ENCODE measurements around the gene KBTBD4. TPM values are rescaled to one million over a fixed set of nuclear protein-coding genes. Genes with fewer than 3 reads are reported as not detected.

Gene KBTBD4
- polyA plus RNA-seq, 3 donors, result 2.8 to 16.9 (median 13.8) TPM

- Mint-ChIP-seq H3K4me3 (no peak overlapping the region), H3K36me3 (peaks cover 10 to 35% of the 10 kb centered on the region in 2 donors), H3K4me1 (peaks cover 15% of the 10 kb centered on the region), H3K27me3 (ENCODE audit: low read depth in 3 of 3) (peaks cover 0 to 4% (median 2%) of the 10 kb centered on the region in 3 donors), H3K9me3 (no peaks in the 10 kb centered on the region), H3K27ac (no peak overlapping the region)
- Histone ChIP-seq H3K4me3 (replicated peaks in 1 of 3; ENCODE audit: low read depth in 2 of 3, low read length in 3 of 3) (no peak overlapping the region), H3K79me2 (ENCODE audit: insufficient read depth, low read length) (no peaks in the 10 kb centered on the region), H3K27me3 (ENCODE audit: control insufficient read depth in 2 of 2, insufficient read depth in 2 of 2, low read length in 2 of 2) (no peaks in the 10 kb centered on the region), H3K4me2 (replicated peaks; ENCODE audit: extremely low read depth, low read length, poor library complexity, severe bottlenecking) (no peak overlapping the region), H3K27ac (ENCODE audit: low read depth in 1 of 2, low read length in 2 of 2) (no peak overlapping the region), H3K36me3 (replicated peaks in 1 of 2; ENCODE audit: control insufficient read depth in 1 of 2, insufficient read depth in 2 of 2, low read length in 2 of 2) (peaks cover 0 to 18% of the 10 kb centered on the region in 2 donors), H3K9ac (ENCODE audit: insufficient read depth, low read length, poor library complexity, severe bottlenecking) (no peak overlapping the region), H2AFZ (ENCODE audit: insufficient read depth, low read depth, low read length, poor library complexity, severe bottlenecking) (no peak overlapping the region), H3K4me1 (ENCODE audit: control insufficient read depth in 1 of 2, insufficient read depth in 2 of 2, low read length in 2 of 2) (peaks cover 12% of the 10 kb centered on the region in 2 donors), H3K9me3 (replicated peaks in 1 of 2; ENCODE audit: control insufficient read depth in 1 of 2, insufficient read depth in 1 of 2, low read length in 2 of 2) (no peaks in the 10 kb centered on the region), H4K20me1 (ENCODE audit: insufficient read depth, low read length) (no peaks in the 10 kb centered on the region)
- intact Hi-C loops (cut with micrococcal nuclease), result loop anchor here in 1 of 2 donors (10.0 kb wide), 1 partner anchor 305 kb away; no protein-coding TSS in a partner anchor
- DNase-seq, result no peak
- TF ChIP-seq, protein P1, sequence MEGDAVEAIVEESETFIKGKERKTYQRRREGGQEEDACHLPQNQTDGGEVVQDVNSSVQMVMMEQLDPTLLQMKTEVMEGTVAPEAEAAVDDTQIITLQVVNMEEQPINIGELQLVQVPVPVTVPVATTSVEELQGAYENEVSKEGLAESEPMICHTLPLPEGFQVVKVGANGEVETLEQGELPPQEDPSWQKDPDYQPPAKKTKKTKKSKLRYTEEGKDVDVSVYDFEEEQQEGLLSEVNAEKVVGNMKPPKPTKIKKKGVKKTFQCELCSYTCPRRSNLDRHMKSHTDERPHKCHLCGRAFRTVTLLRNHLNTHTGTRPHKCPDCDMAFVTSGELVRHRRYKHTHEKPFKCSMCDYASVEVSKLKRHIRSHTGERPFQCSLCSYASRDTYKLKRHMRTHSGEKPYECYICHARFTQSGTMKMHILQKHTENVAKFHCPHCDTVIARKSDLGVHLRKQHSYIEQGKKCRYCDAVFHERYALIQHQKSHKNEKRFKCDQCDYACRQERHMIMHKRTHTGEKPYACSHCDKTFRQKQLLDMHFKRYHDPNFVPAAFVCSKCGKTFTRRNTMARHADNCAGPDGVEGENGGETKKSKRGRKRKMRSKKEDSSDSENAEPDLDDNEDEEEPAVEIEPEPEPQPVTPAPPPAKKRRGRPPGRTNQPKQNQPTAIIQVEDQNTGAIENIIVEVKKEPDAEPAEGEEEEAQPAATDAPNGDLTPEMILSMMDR (IDR thresholded peaks at IDR 0.05), result no peak
- 81% methylated on average over 3 of the region's 3 CpGs for WGBS (ENCODE audit: insufficient coverage)
These were observed 30.9 kb upstream of the KBTBD4 start for GRCh38 chr11:47609675-47610074.

DNA sequence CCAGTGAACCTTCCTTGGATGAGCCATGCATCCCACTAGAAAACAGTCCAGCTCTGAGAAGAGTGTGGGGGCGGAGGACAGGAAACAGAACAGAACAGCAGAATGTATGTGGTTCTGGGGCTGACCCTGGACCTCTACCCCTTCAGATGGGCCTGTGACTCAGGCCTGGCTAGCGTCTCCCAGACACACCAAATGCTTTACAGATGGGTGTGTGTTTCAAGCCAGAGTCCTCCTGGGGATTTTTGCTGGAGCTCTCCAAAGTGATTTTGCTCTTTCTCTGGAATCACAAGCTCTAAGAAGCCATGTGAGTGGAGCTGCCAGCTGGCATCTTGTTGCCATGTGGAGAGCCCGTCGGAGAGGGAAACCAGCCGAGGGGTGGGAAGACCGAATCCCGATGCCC, 28.6 kb upstream of the KBTBD4 start:
- Histone ChIP-seq H3K36me3 (replicated peaks in 1 of 2; ENCODE audit: control insufficient read depth in 1 of 2, insufficient read depth in 2 of 2, low read length in 2 of 2) (peaks cover 0 to 18% of the 10 kb centered on the region in 2 donors), H3K27ac (ENCODE audit: low read depth in 1 of 2, low read length in 2 of 2) (no peak overlapping the region), H2AFZ (ENCODE audit: insufficient read depth, low read depth, low read length, poor library complexity, severe bottlenecking) (no peak overlapping the region), H3K9me3 (replicated peaks in 1 of 2; ENCODE audit: control insufficient read depth in 1 of 2, insufficient read depth in 1 of 2, low read length in 2 of 2) (no peaks in the 10 kb centered on the region), H3K4me3 (replicated peaks in 1 of 3; ENCODE audit: low read depth in 2 of 3, low read length in 3 of 3) (no peak overlapping the region), H3K27me3 (ENCODE audit: control insufficient read depth in 2 of 2, insufficient read depth in 2 of 2, low read length in 2 of 2) (no peaks in the 10 kb centered on the region), H3K4me1 (ENCODE audit: control insufficient read depth in 1 of 2, insufficient read depth in 2 of 2, low read length in 2 of 2) (peaks cover 12% of the 10 kb centered on the region in 2 donors), H3K4me2 (replicated peaks; ENCODE audit: extremely low read depth, low read length, poor library complexity, severe bottlenecking) (no peak overlapping the region), H4K20me1 (ENCODE audit: insufficient read depth, low read length) (no peaks in the 10 kb centered on the region), H3K79me2 (ENCODE audit: insufficient read depth, low read length) (no peaks in the 10 kb centered on the region), H3K9ac (ENCODE audit: insufficient read depth, low read length, poor library complexity, severe bottlenecking) (no peak overlapping the region)
- no peak for DNase-seq
- TF ChIP-seq, protein P1 (IDR thresholded peaks at IDR 0.05), result no peak
- Mint-ChIP-seq H3K9me3 (no peaks in the 10 kb centered on the region), H3K36me3 (peaks cover 7 to 29% of the 10 kb centered on the region in 2 donors), H3K27me3 (ENCODE audit: low read depth in 3 of 3) (peaks cover 0 to 4% (median 2%) of the 10 kb centered on the region in 3 donors), H3K4me3 (no peak overlapping the region), H3K4me1 (peaks cover 15% of the 10 kb centered on the region), H3K27ac (no peak overlapping the region)
- WGBS (ENCODE audit: insufficient coverage), result 85% methylated on average over 5 of the region's 7 CpGs
- intact Hi-C loops (cut with micrococcal nuclease), result no loop called here
